Measurements from ENCODE around the gene CDC42EP5.

DNA sequence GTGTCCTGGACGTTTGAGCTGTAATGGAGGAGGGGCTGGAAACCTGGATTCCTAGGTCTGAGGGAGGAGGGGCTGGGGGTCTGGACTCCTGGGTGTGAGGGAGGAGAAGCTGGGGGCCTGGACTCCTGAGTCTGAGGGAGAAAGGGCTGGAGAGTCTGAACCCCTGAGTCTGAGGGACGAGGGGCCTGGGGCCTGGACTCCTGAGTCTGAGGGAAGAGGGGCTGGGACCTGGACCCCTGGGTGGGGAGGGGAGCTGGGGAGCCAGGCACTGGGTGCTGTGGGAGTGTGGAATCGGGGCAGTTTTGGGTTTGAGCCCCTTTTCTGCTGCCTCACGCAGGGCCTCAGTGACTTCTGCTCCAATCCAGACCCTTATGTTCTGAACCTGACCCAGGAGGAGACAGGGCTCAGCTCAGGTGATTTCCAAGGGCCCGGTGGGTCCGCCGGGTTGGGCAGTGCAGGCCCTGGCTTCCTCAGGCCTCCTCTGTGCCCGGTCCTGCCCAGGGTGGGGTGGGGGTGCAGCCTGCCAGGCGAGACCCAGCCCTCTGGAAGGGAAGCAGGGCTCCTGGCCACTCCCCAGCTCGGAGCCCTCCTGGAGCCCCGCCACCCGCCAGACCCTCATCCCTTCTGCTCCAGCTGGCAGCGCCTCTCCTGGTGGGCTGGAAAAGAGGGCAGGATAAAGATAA is 43.4 kb downstream of the CDC42EP5 start:
- TF ChIP-seq CTCF (IDR thresholded peaks at IDR 0.05; ENCODE audit: low read depth, low read length, poor library complexity, severe bottlenecking) = no peak
- TF ChIP-seq EZH2phosphoT487 (IDR thresholded peaks at IDR 0.05; ENCODE audit: borderline replicate concordance, low read length) = no peak
